CD14-positive monocyte (primary cell): ENCODE data around the gene DNAJC5. TPM values are rescaled to one million over a fixed set of nuclear protein-coding genes. Genes with fewer than 3 reads are reported as not detected.

Experiments used
- DNase-seq, 3 donors: peaks; one replicate each; pipeline ENCODE4 v3.0.0-alpha.2; 2011 to 2022
- H2AFZ ChIP-seq: 2 replicates; pipeline ENCODE4 v1.6.0; 2012; ENCODE audit warnings: mild to moderate bottlenecking, low read depth, low read length, inconsistent platforms; ENCODE audit not compliant: insufficient read depth, poor library complexity, severe bottlenecking
- H3K27ac ChIP-seq, 2 donors: 1 replicate in 1 of 2; 2 replicates in 1 of 2; pipeline ENCODE4 v1.5.1; 2012 to 2013; ENCODE audit warnings: low read length in 2 of 2, control low read depth in 1 of 2, inconsistent platforms in 1 of 2, low read depth in 1 of 2, mild to moderate bottlenecking in 1 of 2
- H3K27me3 ChIP-seq, 2 donors: one replicate each; pipeline versions ENCODE4 v1.6.0 to v1.6.1; 2011 to 2013; ENCODE audit warnings: low read length in 2 of 2; ENCODE audit not compliant: control insufficient read depth in 2 of 2, insufficient read depth in 2 of 2
- H3K36me3 ChIP-seq, 2 donors: replicated peaks in 1 of 2; 1 replicate in 1 of 2; 2 replicates in 1 of 2; pipeline versions ENCODE4 v1.5.1 to v1.6.1; 2012 to 2013; ENCODE audit warnings: low read length in 2 of 2, control low read depth in 1 of 2, inconsistent platforms in 1 of 2, mild to moderate bottlenecking in 1 of 2; ENCODE audit not compliant: insufficient read depth in 2 of 2, control insufficient read depth in 1 of 2
- H3K4me1 ChIP-seq, 2 donors: 1 replicate in 1 of 2; 2 replicates in 1 of 2; pipeline versions ENCODE4 v1.5.1 to v1.6.1; 2012 to 2013; ENCODE audit warnings: low read length in 2 of 2, control low read depth in 1 of 2, inconsistent platforms in 1 of 2, mild to moderate bottlenecking in 1 of 2, moderate library complexity in 1 of 2; ENCODE audit not compliant: insufficient read depth in 2 of 2, control insufficient read depth in 1 of 2
- H3K4me2 ChIP-seq: replicated peaks from 2 replicates; pipeline ENCODE3; 2012; ENCODE audit warnings: low read length, moderate library complexity, mild to moderate bottlenecking; ENCODE audit not compliant: poor library complexity, severe bottlenecking; ENCODE audit errors: extremely low read depth
- H3K4me3 ChIP-seq, 3 experiments: fragments of 200-600 bp in 1 of 3; sonication (generic) in 1 of 3; replicated peaks in 1 of 3; 1 replicate in 2 of 3; 2 replicates in 1 of 3; pipeline ENCODE4 v1.5.1; 2011 to 2013; ENCODE audit warnings: low read length in 3 of 3, mild to moderate bottlenecking in 3 of 3, control low read depth in 2 of 3, low read depth in 2 of 3, inconsistent platforms in 1 of 3, moderate library complexity in 1 of 3
- H3K79me2 ChIP-seq: 2 replicates; pipeline ENCODE4 v1.6.0; 2012; ENCODE audit warnings: mild to moderate bottlenecking, control low read depth, inconsistent platforms, low read length, moderate library complexity; ENCODE audit not compliant: insufficient read depth
- H3K9ac ChIP-seq: 2 replicates; pipeline ENCODE4 v1.6.0; 2017; ENCODE audit warnings: low read length, mild to moderate bottlenecking; ENCODE audit not compliant: insufficient read depth, poor library complexity, severe bottlenecking
- H3K9me3 ChIP-seq, 2 donors: replicated peaks in 1 of 2; 1 replicate in 1 of 2; 2 replicates in 1 of 2; pipeline versions ENCODE4 v1.5.1 to v1.6.1; 2012 to 2013; ENCODE audit warnings: low read length in 2 of 2, control low read depth in 1 of 2; ENCODE audit not compliant: control insufficient read depth in 1 of 2, insufficient read depth in 1 of 2
- H4K20me1 ChIP-seq: 2 replicates; pipeline ENCODE4 v1.6.0; 2012; ENCODE audit warnings: mild to moderate bottlenecking, low read length, control low read depth, moderate library complexity; ENCODE audit not compliant: insufficient read depth
- H3K27ac Mint-ChIP-seq, 7 donors: one replicate each; pipeline ENCODE4 v1.8.0; 2020; ENCODE audit warnings: mild to moderate bottlenecking in 7 of 7, mixed read lengths in 7 of 7, moderate library complexity in 6 of 7, inconsistent platforms in 2 of 7
- H3K27me3 Mint-ChIP-seq, 3 donors: one replicate each; pipeline ENCODE4 v1.8.0; 2021 to 2022; ENCODE audit warnings: low read depth in 3 of 3, mild to moderate bottlenecking in 3 of 3, mixed read lengths in 3 of 3, moderate library complexity in 3 of 3, inconsistent platforms in 1 of 3
- H3K36me3 Mint-ChIP-seq, 2 donors: one replicate each; pipeline ENCODE4 v1.8.0; 2020; ENCODE audit warnings: mixed read lengths in 2 of 2, inconsistent platforms in 1 of 2, mild to moderate bottlenecking in 1 of 2
- H3K4me1 Mint-ChIP-seq: one replicate; pipeline ENCODE4 v1.8.0; 2020; ENCODE audit warnings: mild to moderate bottlenecking, mixed read lengths
- H3K4me3 Mint-ChIP-seq, 2 donors: one replicate each; pipeline ENCODE4 v1.8.0; 2020; ENCODE audit warnings: mild to moderate bottlenecking in 2 of 2, mixed read lengths in 2 of 2, moderate library complexity in 1 of 2
- H3K9me3 Mint-ChIP-seq, 7 donors: one replicate each; pipeline ENCODE4 v1.8.0; 2020 to 2022; ENCODE audit warnings: mixed read lengths in 7 of 7, mild to moderate bottlenecking in 6 of 7, moderate library complexity in 6 of 7, inconsistent platforms in 2 of 7
- CTCF ChIP-seq: fragments of 200-600 bp; IDR thresholded peaks from one replicate; pipeline ENCODE4 v1.8.0; 2022; ENCODE audit warnings: antibody characterized with exemption, mild to moderate bottlenecking
- WGBS: methylation state at CpG from one replicate; pipeline ENCODE4 v1.1.5; 2013; ENCODE audit warnings: missing lambda C conversion rate; ENCODE audit not compliant: insufficient coverage; 5-methylcytosine and 5-hydroxymethylcytosine counted together
- intact Hi-C, 2 donors: fragments of 100-400 bp; cut with micrococcal nuclease; formaldehyde crosslinking; loops; one replicate each; pipeline versions ENCODE4 v1.15.0 to v1.15.1; 2023
- polyA plus RNA-seq, 3 donors: library from polyadenylated mRNA; depleted of rRNA in 1 of 3; unstranded in 2 of 3; stranded (reverse) in 1 of 3; fragments of 300-500 nt in 2 of 3; fragments of >200 nt in 1 of 3; fragmentation: Illumina TruSeq in 2 of 3; gene quantifications; 1 replicate in 2 of 3; 2 replicates in 1 of 3; pipeline ENCODE4 v1.2.3, GENCODE V29; 2012 to 2021

DNAJC5 gene
- polyA plus RNA-seq, 3 donors = 5.9 to 44.4 (median 7.4) TPM

GRCh38 chr20:63908008-63908682 lies 13.2 kb downstream of the DNAJC5 start:
- Histone ChIP-seq H3K36me3 (peaks cover 4 to 5% of the 10 kb centered on the region in 2 donors), H3K9me3 (no peaks in the 10 kb centered on the region), H2AFZ (no peak overlapping the region), H4K20me1 (peaks cover 100% of the 10 kb centered on the region), H3K4me1 (peaks cover 50 to 63% of the 10 kb centered on the region in 2 donors), H3K9ac (no peak overlapping the region), H3K79me2 (peaks cover 100% of the 10 kb centered on the region), H3K4me3 (no peak overlapping the region), H3K27ac (peak overlapping the region; percentile 20 to 71), H3K27me3 (no peaks in the 10 kb centered on the region), H3K4me2 (no peak overlapping the region)
- intact Hi-C loops = loop anchor here (2.0 to 10.0 kb wide), 4 partner anchors 34 to 633 kb away; partner anchors contain the start of genes ARFGAP1 (in 1 of the 2) and PRPF6 (in 1 of the 2)
- Mint-ChIP-seq H3K36me3 (peaks cover 7 to 40% of the 10 kb centered on the region in 2 donors), H3K9me3 (peaks cover 0 to 2% (median 0%) of the 10 kb centered on the region in 7 donors), H3K4me3 (no peak overlapping the region), H3K27ac (peak overlapping the region; percentile 13 to 78 (median 59)), H3K27me3 (no peaks in the 10 kb centered on the region), H3K4me1 (peaks cover 74% of the 10 kb centered on the region)
- no peak for DNase-seq
- no peak for TF ChIP-seq CTCF
- WGBS = 83% methylated on average over 16 of the region's 16 CpGs

GRCh38 chr20:63911176-63911575 lies 16.2 kb downstream of the DNAJC5 start:
- intact Hi-C loops = no loop called here
- Histone ChIP-seq H3K4me3 (no peak overlapping the region), H2AFZ (no peak overlapping the region), H3K79me2 (peaks cover 100% of the 10 kb centered on the region), H3K27ac (peak overlapping the region; percentile 46 to 76), H3K4me1 (peaks cover 38 to 49% of the 10 kb centered on the region in 2 donors), H3K27me3 (no peaks in the 10 kb centered on the region), H3K9ac (no peak overlapping the region), H3K36me3 (peaks cover 6 to 25% of the 10 kb centered on the region in 2 donors), H4K20me1 (peaks cover 100% of the 10 kb centered on the region), H3K9me3 (peaks cover 0 to 5% of the 10 kb centered on the region in 2 donors), H3K4me2 (peak overlapping the region; percentile 1)
- Mint-ChIP-seq H3K9me3 (peaks cover 2 to 13% (median 5%) of the 10 kb centered on the region in 7 donors), H3K4me1 (peaks cover 62% of the 10 kb centered on the region), H3K4me3 (peak overlapping the region; percentile 34 to 51), H3K36me3 (peaks cover 17 to 48% of the 10 kb centered on the region in 2 donors), H3K27ac (peak overlapping the region; percentile 46 to 92 (median 84)), H3K27me3 (no peaks in the 10 kb centered on the region)
- peak; percentile 51 to 65 (median 52) for DNase-seq
- WGBS = 3% methylated on average over 6 of the region's 12 CpGs
- no peak for TF ChIP-seq CTCF
